HEK293 (cell line): ENCODE data around the gene DDIAS.

ENCODE experiments used
- CTCF ChIP-seq: fragments of 450-650 bp; formaldehyde crosslinking; IDR thresholded peaks from 2 replicates; pipeline ENCODE4 v1.5.1; 2016; ENCODE audit warnings: missing biosample characterization, missing genetic modification characterization
- KLF10 ChIP-seq: fragments of 450-650 bp; IDR thresholded peaks from 2 replicates; pipeline ENCODE4 v1.5.1; 2018; ENCODE audit warnings: missing biosample characterization, mild to moderate bottlenecking, missing genetic modification characterization
- PBX3 ChIP-seq: sonication (generic); formaldehyde crosslinking; IDR thresholded peaks from 2 replicates; pipeline ENCODE4 v1.8.1; 2022; ENCODE audit warnings: mild to moderate bottlenecking, moderate library complexity, missing genetic modification reagents
- PRDM1 ChIP-seq: fragments of 450-650 bp; formaldehyde crosslinking; IDR thresholded peaks from 2 replicates; pipeline ENCODE4; 2016; ENCODE audit warnings: missing biosample characterization, missing genetic modification characterization
- PRDM4 ChIP-seq: fragments of 450-650 bp; formaldehyde crosslinking; IDR thresholded peaks from 2 replicates; pipeline ENCODE4 v1.5.1; 2017; ENCODE audit warnings: missing biosample characterization, missing genetic modification characterization
- REPIN1 ChIP-seq: fragments of 450-650 bp; formaldehyde crosslinking; IDR thresholded peaks from 2 replicates; pipeline ENCODE4 v1.5.1; 2017; ENCODE audit warnings: missing biosample characterization, missing genetic modification characterization, low read depth
- YY1 ChIP-seq: fragments of 450-650 bp; formaldehyde crosslinking; IDR thresholded peaks from 2 replicates; pipeline ENCODE4 v1.5.1; 2018; ENCODE audit warnings: missing biosample characterization, missing genetic modification characterization
- ZNF23 ChIP-seq: fragments of 450-650 bp; formaldehyde crosslinking; IDR thresholded peaks from 2 replicates; pipeline ENCODE4 v1.5.1; 2016; ENCODE audit warnings: missing biosample characterization, missing genetic modification characterization, borderline replicate concordance
- ZNF274 ChIP-seq, 2 experiments: fragments of 200-500 bp in 1 of 2; fragments of 450-650 bp in 1 of 2; sonication (Bioruptor generic) in 1 of 2; formaldehyde crosslinking in 1 of 2; IDR thresholded peaks; 2 replicates each; pipeline versions ENCODE4 v1.5.1 to v1.6.1; 2014 to 2016; ENCODE audit warnings: borderline replicate concordance in 1 of 2, inconsistent platforms in 1 of 2, low read length in 1 of 2, missing biosample characterization in 1 of 2, missing genetic modification characterization in 1 of 2
- ZNF529 ChIP-seq: fragments of 450-650 bp; formaldehyde crosslinking; IDR thresholded peaks from 2 replicates; pipeline ENCODE4 v1.5.1; 2017; ENCODE audit warnings: missing genetic modification characterization, missing biosample characterization; ENCODE audit not compliant: insufficient replicate concordance
- ZNF660 ChIP-seq: fragments of 450-650 bp; IDR thresholded peaks from 2 replicates; pipeline ENCODE4 v1.5.1; 2018; ENCODE audit warnings: missing biosample characterization, mild to moderate bottlenecking, missing genetic modification characterization

- TF ChIP-seq KLF10 (tag by site-specific recombination) (no peak), CTCF (no peak), ZNF274 (IDR thresholded peaks at IDR 0.05; ENCODE audit: low read length) (no peak), ZNF274 (tag by site-specific recombination; IDR thresholded peaks at IDR 0.05; ENCODE audit: borderline replicate concordance) (no peak), PRDM4 (tag by site-specific recombination) (no peak), PRDM1 (tag by site-specific recombination) (no peak), REPIN1 (tag by site-specific recombination) (no peak), YY1 (tag by site-specific recombination) (no peak), ZNF660 (no peak), ZNF23 (tag by site-specific recombination) (no peak), ZNF529 (tag by site-specific recombination) (no peak), PBX3 (CRISPR knock-in tag) (no peak)
These were observed 29.0 kb upstream of the DDIAS start for GRCh38 chr11:82872377-82873150.
